Chondrocyte (in vitro differentiated cells): Measurements from ENCODE around the gene KIF25. TPM values are rescaled to one million over a fixed set of nuclear protein-coding genes. Genes with fewer than 3 reads are reported as not detected.
"Not testable (repeated sequence)": the region's sequence is repeated elsewhere in the genome, so short reads cannot be mapped to it uniquely, and the experiment has no call there.

ENCODE experiments used
- DNase-seq: peaks from one replicate; pipeline ENCODE4 v3.0.0; 2021; ENCODE audit warnings: mixed read lengths, low spot score
- H3K27ac Mint-ChIP-seq: one replicate; pipeline ENCODE4 v1.8.0; 2021; ENCODE audit warnings: mild to moderate bottlenecking, moderate library complexity, mixed read lengths; ENCODE audit not compliant: unreplicated experiment
- H3K27me3 Mint-ChIP-seq: 2 replicates; pipeline ENCODE4 v1.8.0; 2021; ENCODE audit warnings: low read depth, mixed read lengths
- H3K36me3 Mint-ChIP-seq: 2 replicates; pipeline ENCODE4 v1.8.0; 2021; ENCODE audit warnings: low read depth, mixed read lengths
- H3K4me1 Mint-ChIP-seq: 2 replicates; pipeline ENCODE4 v1.8.0; 2021; ENCODE audit warnings: low read depth, mild to moderate bottlenecking, mixed read lengths
- H3K4me3 Mint-ChIP-seq: one replicate; pipeline ENCODE4 v1.8.0; 2021; ENCODE audit warnings: mild to moderate bottlenecking, moderate library complexity, mixed read lengths; ENCODE audit not compliant: unreplicated experiment
- H3K9me3 Mint-ChIP-seq: 2 replicates; pipeline ENCODE4 v1.8.0; 2021; ENCODE audit warnings: low read depth, mixed read lengths
- CTCF ChIP-seq: fragments of 200-600 bp; sonication (generic); IDR thresholded peaks from 2 replicates; pipeline ENCODE4 v1.5.0; 2021; ENCODE audit warnings: antibody characterized with exemption, mild to moderate bottlenecking, moderate library complexity
- total RNA-seq: library from RNA; stranded (reverse); gene quantifications from 3 replicates; pipeline ENCODE4 v1.2.1, GENCODE V29; 2021

The KIF25 gene
- total RNA-seq, 1 donor from 2014 or later = not detected

- Mint-ChIP-seq H3K36me3 (peaks cover 6% of the 10 kb centered on the region), H3K27ac (no peak overlapping the region), H3K9me3 (no peaks in the 10 kb centered on the region), H3K4me3 (no peak overlapping the region), H3K27me3 (no peaks in the 10 kb centered on the region), H3K4me1 (peaks cover 12% of the 10 kb centered on the region)
- peak; percentile 30 for DNase-seq
- no peak for TF ChIP-seq CTCF
Observed at GRCh38 chr6:167974640-167975344, 22.7 kb upstream of the KIF25 start.

DNA sequence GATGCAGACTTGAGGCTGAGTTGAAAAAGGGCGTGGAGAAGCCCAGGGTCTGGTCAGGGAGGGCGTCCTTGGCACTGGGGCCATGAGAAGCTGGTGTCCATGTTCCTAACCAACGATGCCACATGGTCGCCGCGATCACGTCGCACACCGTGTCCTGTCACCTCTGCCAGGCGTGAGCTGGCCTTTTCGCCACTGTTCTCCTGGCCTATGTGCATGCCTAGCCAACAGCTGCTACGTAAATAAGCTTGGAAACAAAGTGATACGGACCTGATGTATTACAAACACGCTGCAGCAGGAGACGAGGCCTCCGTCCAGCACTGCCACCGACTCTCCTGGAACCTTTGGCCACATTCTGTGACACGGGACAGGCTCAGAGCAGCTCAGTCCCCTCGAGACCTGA lies 22.0 kb upstream of the KIF25 start:
- Mint-ChIP-seq H3K9me3 (no peaks in the 10 kb centered on the region), H3K4me3 (no peak overlapping the region), H3K36me3 (peaks cover 1% of the 10 kb centered on the region), H3K4me1 (peaks cover 12% of the 10 kb centered on the region), H3K27me3 (no peaks in the 10 kb centered on the region), H3K27ac (no peak overlapping the region)
- no peak for TF ChIP-seq CTCF
- DNase-seq = peak; percentile 61

- H3K36me3 Mint-ChIP-seq, H3K4me3 Mint-ChIP-seq, H3K9me3 Mint-ChIP-seq, H3K27ac Mint-ChIP-seq, H3K27me3 Mint-ChIP-seq: not testable (repeated sequence)
- peak; percentile 21 for DNase-seq
- peaks cover 19% of the 10 kb centered on the region for H3K4me1 Mint-ChIP-seq
Observed at GRCh38 chr6:167976116-167976657, 21.3 kb upstream of the KIF25 start.

DNA sequence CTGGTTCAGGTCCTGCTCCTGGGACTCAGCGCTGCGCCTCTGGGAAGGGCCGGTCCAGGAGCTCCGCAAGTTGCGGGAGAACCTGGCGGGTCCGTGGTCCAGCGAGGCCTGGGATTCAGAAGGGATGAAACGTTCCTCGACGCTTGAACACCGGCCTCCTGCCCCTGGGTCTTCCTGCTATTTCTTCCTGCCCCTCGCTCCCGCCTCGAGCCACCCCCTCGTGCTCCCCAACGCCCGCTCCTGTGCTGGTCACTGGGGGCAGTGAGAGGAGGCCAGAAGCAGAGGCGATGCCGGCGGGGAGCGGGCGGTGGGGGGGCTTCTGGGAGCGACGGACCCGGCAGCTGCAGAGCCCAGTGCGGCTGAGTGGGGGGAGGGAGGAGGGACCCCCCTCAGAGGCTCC lies 20.8 kb upstream of the KIF25 start:
- Mint-ChIP-seq H3K27me3 (no peaks in the 10 kb centered on the region), H3K4me3 (no peak overlapping the region), H3K9me3 (no peaks in the 10 kb centered on the region), H3K27ac (no peak overlapping the region), H3K4me1 (peaks cover 21% of the 10 kb centered on the region), H3K36me3 (no peaks in the 10 kb centered on the region)
- peak; percentile 87 for DNase-seq
- TF ChIP-seq CTCF = no peak

DNA sequence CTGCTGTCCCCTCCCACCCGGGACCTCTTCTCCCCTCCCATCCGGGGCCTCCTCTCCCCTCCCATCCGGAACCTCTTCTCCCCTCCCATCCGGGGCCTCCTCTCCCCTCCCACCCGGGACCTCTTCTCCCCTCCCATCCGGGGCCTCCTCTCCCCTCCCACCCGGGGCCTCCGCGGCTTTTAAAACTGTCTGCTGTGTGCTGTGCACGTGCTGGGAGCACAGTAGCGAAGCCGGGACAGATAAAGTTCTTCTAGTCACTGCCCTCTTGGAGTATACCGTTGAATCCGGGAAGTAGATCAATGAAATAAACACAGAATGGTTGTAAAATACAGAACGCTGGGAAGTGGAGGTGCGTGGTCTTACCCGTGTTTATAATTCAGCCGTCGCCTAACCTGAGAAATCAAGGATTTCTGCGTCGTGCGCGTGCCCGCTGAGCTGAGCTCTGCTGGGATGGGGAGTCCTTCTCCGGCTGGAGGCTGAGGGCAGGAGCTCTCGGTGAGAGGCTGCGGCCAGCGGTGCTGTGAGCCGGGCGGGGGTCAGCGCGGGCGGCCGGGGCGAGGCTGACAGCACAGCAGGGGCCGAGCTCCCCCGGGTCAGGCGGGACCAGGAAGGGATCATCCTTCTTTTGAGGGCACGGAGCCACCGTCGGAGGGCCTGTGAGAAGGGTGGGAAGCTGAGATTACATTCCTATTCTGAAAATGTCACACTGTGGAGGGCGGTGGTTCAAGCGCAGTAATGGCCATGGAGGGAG lies 19.6 kb upstream of the KIF25 start:
- H3K27me3 Mint-ChIP-seq = no peaks in the 10 kb centered on the region
- peaks cover 2% of the 10 kb centered on the region for H3K36me3 Mint-ChIP-seq
- peaks cover 24% of the 10 kb centered on the region for H3K4me1 Mint-ChIP-seq
- DNase-seq = peak; percentile 63
- no peak for TF ChIP-seq CTCF
- no peaks in the 10 kb centered on the region for H3K9me3 Mint-ChIP-seq
- H3K27ac Mint-ChIP-seq = no peak overlapping the region
- H3K4me3 Mint-ChIP-seq = no peak overlapping the region
